HG03432 (cell line): Measurements from ENCODE around the gene PRKAG2.
"Not testable (repeated sequence)": the region's sequence is repeated elsewhere in the genome, so short reads cannot be mapped to it uniquely, and the experiment has no call there.

Source experiments
- ATAC-seq: cut with Tn5 transposase; IDR thresholded peaks from one replicate; pipeline ENCODE4 v1.9.1; 2021; ENCODE audit warnings: mild to moderate bottlenecking, moderate library complexity; ENCODE audit not compliant: unreplicated experiment

The PRKAG2 gene

DNA sequence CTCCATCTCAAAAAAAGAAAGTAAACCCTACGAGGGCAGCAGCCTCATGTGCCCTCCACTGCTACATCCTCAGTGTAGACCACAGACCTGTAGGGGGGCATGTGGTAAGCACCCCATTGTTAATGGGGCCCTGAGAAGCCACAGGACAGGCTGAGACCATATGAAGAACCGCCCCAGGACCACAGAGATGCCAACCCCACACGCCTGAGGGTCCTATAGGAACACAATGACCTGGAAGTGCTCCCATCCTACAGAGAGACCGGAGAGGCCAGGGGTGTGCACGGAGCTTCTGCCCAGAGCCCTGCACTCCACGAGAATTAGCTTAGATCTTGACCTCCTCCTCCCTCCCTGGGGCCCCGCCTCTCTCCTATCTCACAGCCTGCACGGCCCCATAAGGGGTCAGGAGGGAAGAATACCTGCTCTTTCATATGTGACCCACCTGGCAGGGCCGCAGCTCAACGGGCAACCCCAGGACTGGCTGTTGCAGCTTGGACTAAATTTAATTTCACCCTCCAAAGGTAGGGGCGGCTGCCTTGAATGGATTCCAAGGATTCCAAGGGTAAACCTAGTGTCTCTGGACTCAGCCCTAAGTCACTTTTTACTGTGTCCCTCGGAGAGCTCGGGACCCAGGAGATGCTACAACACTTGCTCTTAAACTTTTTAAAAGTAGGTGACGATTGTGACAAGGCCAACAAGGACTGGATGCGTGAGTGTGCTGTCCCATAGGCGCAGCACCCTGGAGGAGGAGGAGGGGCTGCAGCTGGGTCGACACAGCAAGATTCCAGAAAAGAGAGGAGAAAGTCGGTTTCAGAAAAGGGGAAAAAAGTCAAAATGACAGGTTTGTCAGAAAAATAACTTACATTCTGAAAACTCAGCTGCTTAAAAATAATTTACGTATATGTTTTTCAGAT, 24.2 kb downstream of the PRKAG2 start:
- no peak for ATAC-seq

GRCh38 chr7:151851782-151852181, 25.1 kb downstream of the PRKAG2 start:
- peak; percentile 38 for ATAC-seq

- peak; percentile 68 for ATAC-seq
Measured at GRCh38 chr7:151851145-151851751, 25.7 kb downstream of the PRKAG2 start.

DNA sequence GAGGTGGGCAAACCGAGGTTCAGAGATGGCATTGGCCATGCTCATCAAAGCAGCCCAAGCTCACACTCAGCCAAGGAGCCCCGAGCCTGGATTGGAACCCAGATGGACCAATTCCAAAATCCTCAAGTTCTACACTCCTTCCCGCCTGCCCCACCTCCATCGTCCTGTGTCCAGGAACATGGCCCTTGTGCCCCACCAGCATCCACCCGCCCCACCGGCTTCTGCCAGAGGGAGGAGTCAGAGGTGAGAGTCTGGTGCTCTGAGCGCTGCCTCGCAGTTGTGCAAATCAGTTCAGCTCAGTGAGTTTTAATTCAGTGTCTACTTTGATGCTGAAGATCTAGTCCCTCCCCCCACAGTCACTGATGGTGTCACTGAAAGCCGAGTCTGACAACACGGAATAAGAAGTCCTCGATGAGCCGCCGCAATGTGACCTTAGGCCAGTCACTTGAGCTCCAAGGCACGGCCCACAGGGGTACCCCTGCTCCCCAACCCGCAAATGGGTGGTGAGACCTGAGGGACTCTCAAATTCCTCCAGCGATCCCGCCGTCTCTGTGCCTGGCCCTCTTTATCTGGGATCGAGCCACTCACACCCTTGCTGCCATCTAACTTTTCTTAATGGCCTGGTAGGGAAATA, 26.3 kb downstream of the PRKAG2 start:
- ATAC-seq: no peak

DNA sequence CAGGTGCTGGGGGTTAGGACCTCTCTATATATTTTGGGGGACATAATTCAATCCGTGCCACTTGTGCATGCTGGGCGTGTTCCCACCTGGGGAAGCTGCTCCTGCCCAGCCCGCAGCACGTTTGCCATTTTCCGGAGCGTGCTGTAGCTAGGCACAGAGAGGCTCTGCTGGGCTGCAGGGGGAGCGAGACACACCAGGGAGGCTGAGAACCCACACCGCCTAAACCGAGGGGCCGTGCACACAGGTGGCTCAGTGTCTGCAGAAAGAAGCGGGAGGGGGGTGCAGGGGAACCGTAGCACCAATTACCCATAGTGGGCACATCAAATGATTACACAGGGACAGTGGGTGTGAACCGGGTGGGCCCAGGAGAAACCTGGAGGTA, 27.0 kb downstream of the PRKAG2 start:
- no peak for ATAC-seq

- no peak for ATAC-seq
Measured at GRCh38 chr7:151849008-151849878, 27.7 kb downstream of the PRKAG2 start.

DNA sequence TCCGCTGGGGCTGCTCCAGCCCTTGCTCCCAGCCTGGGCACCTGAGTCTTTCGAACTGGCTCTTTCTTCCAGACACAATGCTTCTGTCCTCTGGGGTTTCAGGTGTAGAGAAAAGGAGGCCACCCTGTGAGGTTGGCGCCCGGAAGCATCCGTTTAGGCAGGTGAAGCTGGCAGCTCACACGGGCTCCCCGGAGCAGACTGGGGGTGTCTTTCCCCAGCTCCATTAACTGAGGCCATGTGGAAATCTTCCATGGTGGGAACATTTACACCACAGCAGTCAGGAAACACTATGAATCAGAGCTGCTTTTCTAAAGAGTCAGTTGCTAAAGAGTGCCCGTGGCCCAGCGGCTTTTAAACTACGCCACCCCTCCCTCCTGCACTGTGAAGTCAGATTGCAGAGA, 29.2 kb downstream of the PRKAG2 start:
- ATAC-seq: no peak

DNA sequence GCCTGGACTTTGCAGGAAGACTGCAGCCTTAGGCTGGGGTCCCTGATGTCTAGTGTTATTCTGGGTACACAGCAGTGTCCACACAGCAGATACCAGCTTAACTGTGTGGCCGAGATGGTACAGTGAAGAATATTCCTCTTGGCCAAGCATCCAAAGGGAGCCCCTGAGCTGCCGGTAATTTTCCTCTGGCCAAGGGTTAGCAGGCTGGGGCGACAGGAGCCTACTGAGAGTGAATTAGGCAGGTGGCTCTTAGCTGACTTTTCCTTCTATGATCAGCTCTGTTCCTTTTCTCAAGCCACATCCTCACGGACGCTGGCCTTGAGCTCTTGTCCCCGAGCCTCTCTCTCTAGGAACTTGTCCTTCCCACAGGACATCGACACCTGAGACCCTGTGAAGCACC, 29.8 kb downstream of the PRKAG2 start:
- no peak for ATAC-seq

DNA sequence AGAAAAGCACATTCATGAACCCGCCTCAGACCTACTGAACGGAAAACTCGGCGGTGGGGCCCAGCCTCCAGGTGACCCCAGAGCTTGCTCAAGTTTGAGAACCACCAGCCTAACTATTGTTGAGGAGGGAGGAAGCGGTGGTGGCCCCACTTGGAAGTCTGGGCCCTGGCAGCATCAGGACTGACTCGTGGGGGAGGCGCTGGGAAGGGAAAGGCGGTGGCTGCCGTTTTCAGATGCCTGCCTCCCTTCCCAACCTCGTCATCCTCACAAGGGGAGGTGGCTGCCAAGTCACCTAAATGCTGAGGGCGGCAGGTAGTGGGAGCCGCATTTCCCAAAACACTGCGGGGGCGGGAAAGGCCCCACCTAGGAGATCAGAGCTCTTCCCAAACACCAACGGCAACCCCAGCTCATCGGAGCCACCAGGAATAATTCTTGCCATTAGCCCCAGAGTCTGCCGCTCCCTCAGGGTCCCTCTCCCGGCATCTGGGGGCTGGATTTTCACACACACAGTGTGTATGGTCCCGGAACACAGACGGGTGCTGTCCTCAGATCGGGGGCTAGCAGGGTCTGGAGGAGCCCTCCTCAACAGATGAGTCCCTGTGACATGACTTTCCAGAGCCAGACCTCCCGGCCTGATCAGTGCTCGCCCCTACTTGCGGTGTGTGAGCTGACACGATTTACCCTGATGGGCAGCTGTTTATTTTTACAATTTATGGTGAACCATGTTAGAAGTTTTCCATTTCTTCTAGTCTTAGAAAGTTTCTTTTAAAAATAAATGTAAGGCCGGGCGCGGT, 31.3 kb downstream of the PRKAG2 start:
- no peak for ATAC-seq

DNA sequence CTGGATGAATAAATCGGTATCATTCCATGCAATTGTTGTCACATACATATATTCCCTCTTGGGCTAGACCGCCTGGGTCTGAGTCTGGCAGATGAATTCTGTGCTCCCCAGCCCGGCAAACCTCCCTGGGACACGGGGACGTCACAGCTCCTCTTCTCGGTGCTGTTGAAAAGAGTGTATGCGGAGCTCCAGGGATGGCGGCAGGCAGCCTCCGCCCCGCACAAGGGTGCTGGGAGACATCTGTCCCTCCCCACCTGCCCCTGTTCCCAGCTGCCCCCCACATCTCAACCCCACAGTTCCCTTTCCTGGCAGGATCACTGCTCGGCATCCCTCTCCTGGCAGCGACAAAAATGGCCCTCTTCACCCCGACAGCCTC, 32.1 kb downstream of the PRKAG2 start:
- ATAC-seq: no peak

DNA sequence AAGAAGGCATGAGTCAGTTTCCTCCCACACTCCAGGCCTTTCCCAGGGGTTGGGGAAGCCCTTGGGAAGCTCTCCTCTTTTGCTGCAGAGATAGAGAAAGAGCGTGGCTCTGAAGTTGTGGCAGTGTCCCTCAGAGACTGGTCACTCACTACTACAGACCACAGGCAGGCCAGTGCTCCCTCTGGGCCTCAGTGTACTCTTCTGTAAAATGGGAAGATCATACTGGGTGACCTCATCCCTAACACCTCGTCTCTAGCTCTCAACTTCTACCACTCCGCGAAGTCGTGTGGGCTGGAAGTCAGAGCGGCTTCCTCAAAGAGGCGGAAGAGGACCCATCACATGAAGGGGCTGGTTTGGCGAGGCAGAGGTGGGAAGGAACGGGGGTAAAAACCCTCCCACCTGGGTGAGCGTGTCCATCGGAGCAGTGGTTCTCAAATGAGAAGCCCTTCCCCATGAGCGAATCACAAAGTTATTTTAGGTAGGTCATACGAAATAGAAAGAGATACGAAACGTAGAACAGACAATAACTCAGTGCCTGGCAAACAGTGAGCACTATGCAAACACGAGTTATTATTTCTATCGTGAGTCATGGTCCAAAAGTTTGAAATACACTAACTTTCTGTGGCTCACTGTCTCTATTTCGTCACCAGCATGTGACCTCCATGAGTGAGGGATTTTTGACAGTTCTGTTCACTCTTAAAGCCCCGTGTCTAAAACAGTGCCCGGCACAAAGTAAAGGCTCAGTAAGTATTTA, 32.7 kb downstream of the PRKAG2 start:
- no peak for ATAC-seq

GRCh38 chr7:151843181-151843580, 33.7 kb downstream of the PRKAG2 start:
- no peak for ATAC-seq

DNA sequence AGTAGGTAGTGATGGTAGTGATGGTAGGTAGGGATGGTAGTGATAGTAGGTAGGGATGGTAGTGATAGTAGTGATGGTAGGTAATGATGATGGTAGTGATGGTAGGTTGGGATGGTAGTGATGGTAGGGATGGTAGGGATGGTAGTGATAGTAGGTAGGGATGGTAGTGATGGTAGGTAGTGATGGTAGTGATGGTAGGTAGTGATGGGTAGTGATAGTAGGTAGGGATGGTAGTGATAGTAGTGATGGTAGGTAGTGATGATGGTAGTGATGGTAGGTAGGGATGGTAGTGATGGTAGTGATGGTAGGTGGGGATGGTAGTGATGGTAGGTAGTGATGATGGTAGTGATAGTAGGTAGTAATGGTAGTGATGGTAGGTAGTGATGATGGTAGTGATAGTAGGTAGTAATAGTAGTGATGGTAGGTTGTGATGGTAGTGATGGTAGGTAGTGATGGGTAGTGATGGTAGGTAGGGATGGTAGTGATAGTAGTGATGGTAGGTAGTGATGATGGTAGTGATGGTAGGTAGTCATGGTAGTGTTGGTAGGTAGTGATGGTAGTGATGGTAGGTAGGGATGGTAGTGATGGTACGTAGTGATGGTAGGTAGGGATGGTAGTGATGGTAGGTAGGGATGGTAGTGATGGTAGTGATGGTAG, 35.4 kb downstream of the PRKAG2 start:
- ATAC-seq: not testable (repeated sequence)

DNA sequence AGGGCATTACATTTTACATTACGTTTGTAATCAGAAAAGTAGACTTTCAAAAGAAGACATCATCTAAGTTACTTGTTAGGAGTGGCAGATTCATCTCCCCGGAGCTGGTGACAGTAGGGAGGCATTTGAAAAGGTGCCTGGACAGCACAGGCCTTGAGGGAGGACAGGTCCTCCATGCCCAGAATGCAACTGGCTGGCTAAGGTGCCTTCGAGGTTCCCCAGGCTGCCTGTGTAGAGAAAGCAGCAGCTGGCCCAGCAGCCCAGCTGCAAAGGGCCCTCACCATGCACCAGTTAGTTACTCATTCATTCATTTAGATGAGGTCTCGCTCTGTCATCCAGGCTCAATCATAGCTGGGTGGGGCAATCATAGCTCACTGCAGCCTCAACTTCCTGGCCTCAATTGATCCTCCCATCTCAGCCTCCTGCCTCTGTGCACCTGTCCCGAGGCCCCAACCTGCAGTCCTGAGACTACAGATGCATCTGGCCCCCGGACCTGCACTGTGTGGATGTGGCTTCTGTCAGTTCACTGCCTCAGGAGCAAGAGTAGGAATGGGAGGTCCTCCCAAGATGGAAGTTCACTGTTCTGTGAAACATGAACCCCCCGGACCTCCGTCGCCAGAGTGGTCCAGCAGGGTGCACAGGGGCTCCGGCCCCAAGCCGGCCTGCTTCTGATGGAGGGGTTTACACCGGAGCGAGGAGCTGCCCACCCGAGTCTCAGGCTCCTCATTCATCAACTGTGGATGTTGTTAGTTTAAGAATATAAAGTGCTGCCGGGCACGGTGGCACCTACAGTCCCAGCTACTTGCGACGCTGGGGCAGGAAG, 36.6 kb downstream of the PRKAG2 start:
- ATAC-seq: no peak

DNA sequence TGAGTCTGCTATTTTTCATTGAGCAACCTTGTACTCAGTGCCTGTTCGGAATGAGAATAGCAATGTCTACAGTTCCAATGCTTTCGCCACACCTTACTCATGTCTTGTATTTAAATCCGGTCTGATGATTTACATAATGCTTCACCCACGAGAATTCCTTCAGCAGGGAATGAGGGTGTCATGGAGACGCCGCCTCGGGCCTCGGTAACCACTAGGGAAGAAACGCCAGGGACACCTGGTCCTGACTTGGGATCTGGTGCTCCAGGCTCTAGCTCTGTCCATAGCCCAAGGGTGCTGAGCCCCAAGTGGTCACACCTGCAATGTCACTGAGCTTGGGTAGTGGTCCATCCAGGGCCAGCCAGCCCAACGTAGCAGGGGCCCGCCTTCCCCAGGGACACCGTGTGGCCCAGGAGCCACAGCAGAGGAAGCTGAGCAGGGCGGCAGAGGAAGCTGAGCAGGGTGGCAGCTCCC, 37.4 kb downstream of the PRKAG2 start:
- ATAC-seq: peak; percentile 27

DNA sequence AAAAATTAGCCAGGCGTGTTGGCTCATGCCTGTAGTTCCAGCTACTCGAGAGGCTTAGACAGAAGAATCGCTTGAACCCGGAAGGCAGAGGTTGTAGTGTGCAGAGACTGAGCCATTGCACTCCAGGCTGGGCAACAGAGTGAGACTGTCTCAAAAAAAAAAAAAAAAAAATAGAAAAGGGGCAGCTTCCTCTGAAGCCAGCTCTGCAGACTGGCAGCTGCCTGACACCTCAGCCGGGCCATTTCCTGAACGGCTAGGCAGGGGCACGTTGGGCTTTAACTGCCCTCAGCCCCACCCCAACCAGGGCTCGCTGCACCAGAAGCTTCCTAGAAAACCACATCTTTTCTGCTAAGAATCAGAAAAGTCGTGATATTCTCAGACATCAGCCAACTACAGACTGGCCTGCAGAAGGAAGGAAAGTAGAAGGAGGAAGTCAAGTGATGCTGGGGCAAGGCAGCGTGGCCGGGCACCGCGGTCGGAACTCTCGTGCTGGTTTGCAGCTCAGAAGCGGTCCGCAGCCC, 38.0 kb downstream of the PRKAG2 start:
- ATAC-seq: peak; percentile 72

- ATAC-seq: no peak
Measured at GRCh38 chr7:151838072-151838471, 38.8 kb downstream of the PRKAG2 start.
